ENCODE measurements around the gene SRSF7. TPM values are rescaled to one million over a fixed set of nuclear protein-coding genes. Genes with fewer than 3 reads are reported as not detected.
"Not testable (repeated sequence)": the region's sequence is repeated elsewhere in the genome, so short reads cannot be mapped to it uniquely, and the experiment has no call there.

The SRSF7 gene
- total RNA-seq, 4 donors from 2014 or later = 39.0 to 109 (median 73.4) TPM

GRCh38 chr2:38720613-38721241 is 30.4 kb downstream of the SRSF7 start:
- Histone ChIP-seq H3K27ac (peak overlapping the region in 3 of 4 donors; percentile 47 to 70 (median 61)), H3K4me1 (peaks cover 0 to 38% (median 3%) of the 10 kb centered on the region in 3 donors), H3K9me3 (no peaks in the 10 kb centered on the region), H3K4me3 (no peak overlapping the region), H3K36me3 (no peaks in the 10 kb centered on the region), H3K27me3 (no peaks in the 10 kb centered on the region)
- peak; percentile 91 for ATAC-seq
- TF ChIP-seq CTCF (IDR thresholded peaks at IDR 0.05) = no peak
- TF ChIP-seq POLR2AphosphoS5 (IDR thresholded peaks at IDR 0.05) = peak; percentile 76
- TF ChIP-seq POLR2A (IDR thresholded peaks at IDR 0.05) = no peak
- peak; percentile 22 for TF ChIP-seq EP300 (IDR thresholded peaks at IDR 0.05)
- WGBS, 2 donors (ENCODE audit: low coverage in 1 of 2) = 10 to 25% methylated on average over 2 to 3 of the region's 4 CpGs

- H3K27me3 ChIP-seq = no peaks in the 10 kb centered on the region
- no peak for TF ChIP-seq CTCF (IDR thresholded peaks at IDR 0.05)
- no peak for TF ChIP-seq POLR2AphosphoS5 (IDR thresholded peaks at IDR 0.05)
- no peak for TF ChIP-seq EP300 (IDR thresholded peaks at IDR 0.05)
- TF ChIP-seq POLR2A (IDR thresholded peaks at IDR 0.05) = no peak
- 81 to 86% methylated on average over 6 to 9 of the region's 12 CpGs for WGBS, 2 donors (ENCODE audit: low coverage in 1 of 2)
- no peaks in the 10 kb centered on the region for H3K9me3 ChIP-seq
- no peak for ATAC-seq
- H3K4me1 ChIP-seq = peaks cover 0 to 38% (median 3%) of the 10 kb centered on the region in 3 donors
- peak overlapping the region in 3 of 4 donors; percentile 47 to 70 (median 61) for H3K27ac ChIP-seq
- no peaks in the 10 kb centered on the region for H3K36me3 ChIP-seq
- H3K4me3 ChIP-seq = no peak overlapping the region
Observed at GRCh38 chr2:38719706-38720105, 31.5 kb downstream of the SRSF7 start.

- H3K4me3 ChIP-seq = no peak overlapping the region
- peaks cover 0 to 38% (median 3%) of the 10 kb centered on the region in 3 donors for H3K4me1 ChIP-seq
- ATAC-seq = no peak
- H3K27ac ChIP-seq = no peak overlapping the region
- WGBS, 2 donors (ENCODE audit: low coverage in 1 of 2) = 75 to 80% methylated on average over 1 to 4 of the region's 4 CpGs
- no peaks in the 10 kb centered on the region for H3K27me3 ChIP-seq
- H3K9me3 ChIP-seq = no peaks in the 10 kb centered on the region
- H3K36me3 ChIP-seq = no peaks in the 10 kb centered on the region
- TF ChIP-seq CTCF (IDR thresholded peaks at IDR 0.05) (no peak), POLR2AphosphoS5 (IDR thresholded peaks at IDR 0.05) (no peak), POLR2A (IDR thresholded peaks at IDR 0.05) (no peak), EP300 (IDR thresholded peaks at IDR 0.05) (no peak)
Observed at GRCh38 chr2:38718601-38719000, 32.6 kb downstream of the SRSF7 start.

- ATAC-seq = no peak
- no peak for TF ChIP-seq EP300 (IDR thresholded peaks at IDR 0.05)
- no peak overlapping the region for H3K27ac ChIP-seq
- H3K9me3 ChIP-seq = no peaks in the 10 kb centered on the region
- peaks cover 0 to 19% (median 3%) of the 10 kb centered on the region in 3 donors for H3K4me1 ChIP-seq
- H3K4me3 ChIP-seq = no peak overlapping the region
- WGBS, 2 donors (ENCODE audit: low coverage in 1 of 2) = 84 to 86% methylated on average over 6 of the region's 6 CpGs
- no peaks in the 10 kb centered on the region for H3K27me3 ChIP-seq
- no peaks in the 10 kb centered on the region for H3K36me3 ChIP-seq
Observed at GRCh38 chr2:38716185-38716584, 35.0 kb downstream of the SRSF7 start.

GRCh38 chr2:38714941-38715340 is 36.2 kb downstream of the SRSF7 start:
- H3K36me3 ChIP-seq, H3K27me3 ChIP-seq, ATAC-seq, H3K9me3 ChIP-seq, H3K27ac ChIP-seq, H3K4me3 ChIP-seq, H3K4me1 ChIP-seq: not testable (repeated sequence)
- 60 to 88% methylated on average over 1 of the region's 1 CpG for WGBS, 2 donors (ENCODE audit: low coverage in 1 of 2)

GRCh38 chr2:38713338-38713737 is 37.8 kb downstream of the SRSF7 start:
- TF ChIP-seq EP300 (IDR thresholded peaks at IDR 0.05) (no peak), CTCF (IDR thresholded peaks at IDR 0.05) (no peak), POLR2AphosphoS5 (IDR thresholded peaks at IDR 0.05) (no peak), POLR2A (IDR thresholded peaks at IDR 0.05) (no peak)
- H3K27ac ChIP-seq = no peak overlapping the region
- H3K4me3 ChIP-seq = no peak overlapping the region
- H3K9me3 ChIP-seq = no peaks in the 10 kb centered on the region
- H3K27me3 ChIP-seq = no peaks in the 10 kb centered on the region
- H3K4me1 ChIP-seq = no peaks in the 10 kb centered on the region
- 100% methylated on average over 2 of the region's 3 CpGs; no CpG with 5 or more reads in 1 of the 2 donors for WGBS, 2 donors (ENCODE audit: low coverage in 1 of 2)
- peaks cover 0 to 10% of the 10 kb centered on the region in 2 donors for H3K36me3 ChIP-seq
- ATAC-seq = no peak

Measured in gastroesophageal sphincter (tissue), 4 donors.